ENCODE measurements around the gene MAPKAP1.
"Not testable (repeated sequence)": the region's sequence is repeated elsewhere in the genome, so short reads cannot be mapped to it uniquely, and the experiment has no call there.

MAPKAP1 gene

DNA sequence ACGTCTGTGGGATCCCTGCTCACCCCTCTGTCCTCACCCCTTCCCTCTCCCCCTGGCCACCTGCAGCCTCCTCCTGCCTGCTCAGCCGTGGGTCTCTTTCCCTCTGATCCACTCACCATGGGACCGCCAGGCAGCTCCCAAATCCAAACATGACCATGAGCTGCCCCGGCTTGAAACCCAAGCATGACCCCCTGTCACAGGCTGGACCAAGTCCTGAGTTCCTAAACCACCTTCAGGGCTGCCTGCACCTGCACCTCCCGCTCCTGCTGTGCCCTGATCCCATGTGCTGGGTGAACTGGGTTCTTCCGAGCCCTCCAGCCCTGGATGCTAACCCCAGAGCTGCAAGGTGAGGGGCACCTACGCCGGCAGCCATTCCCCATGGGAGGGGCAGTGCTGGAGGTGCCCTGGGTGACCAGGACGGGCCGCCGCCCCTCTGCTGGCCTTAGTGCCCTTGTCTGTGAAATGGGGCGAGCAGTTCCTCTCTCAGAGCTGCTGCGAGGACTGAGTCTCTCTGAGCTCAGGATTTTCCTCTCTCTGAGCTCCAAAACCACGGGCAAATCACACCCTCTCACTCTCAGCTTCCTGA is 295.7 kb downstream of the MAPKAP1 start:
- DNase-seq (ENCODE audit: low read depth): no peak

DNA sequence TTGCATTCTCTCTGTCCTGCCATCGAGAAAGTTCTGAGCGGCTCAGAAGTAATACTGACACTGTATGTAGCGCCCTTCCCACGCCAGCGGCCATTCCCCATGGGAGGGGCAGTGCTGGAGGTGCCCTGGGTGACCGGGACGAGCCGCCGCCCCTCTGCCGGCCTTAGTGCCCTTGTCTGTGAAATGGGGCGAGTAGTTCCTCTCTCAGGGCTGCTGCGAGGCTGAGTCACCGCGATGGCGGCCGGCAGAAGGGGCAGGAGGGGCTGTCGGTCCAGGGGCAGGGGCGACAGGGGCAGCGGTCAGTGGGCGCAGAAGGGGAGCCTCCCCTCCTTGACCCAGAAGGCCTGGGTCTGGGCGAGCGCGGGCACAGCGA is 296.5 kb downstream of the MAPKAP1 start:
- no peak for DNase-seq (ENCODE audit: low read depth)

DNA sequence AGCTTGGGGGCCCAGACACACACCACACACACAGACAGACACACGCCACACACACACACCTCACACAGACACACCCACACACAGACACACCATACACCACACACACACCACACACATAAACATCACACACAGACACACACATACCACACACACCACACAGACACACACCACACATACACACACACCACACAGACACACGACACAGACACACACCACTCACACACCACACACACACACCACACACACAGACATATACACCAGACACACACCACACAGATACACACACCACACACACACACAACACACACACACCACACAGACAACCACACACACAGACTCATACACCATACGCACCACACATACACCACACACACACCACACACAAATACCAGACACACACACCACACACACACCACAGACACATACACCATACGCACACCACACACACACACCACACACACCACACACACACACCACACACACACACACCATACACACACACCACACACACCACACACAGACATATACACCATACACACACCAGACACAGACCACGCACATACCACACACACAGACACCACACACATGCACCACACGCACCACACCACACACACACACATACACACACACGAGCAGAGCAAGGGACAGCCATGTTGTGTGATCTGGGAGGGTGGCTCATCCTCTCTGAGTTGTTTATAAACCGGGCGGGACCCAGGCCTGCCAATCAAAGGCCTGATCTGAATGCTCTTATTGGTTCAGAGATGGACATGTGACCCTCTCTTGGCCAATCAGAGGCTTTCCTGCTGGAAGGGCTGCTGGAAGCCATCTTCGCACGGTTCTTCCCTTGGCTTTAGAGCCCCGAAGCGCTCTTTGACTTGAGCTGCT is 297.1 kb downstream of the MAPKAP1 start:
- DNase-seq (ENCODE audit: low read depth): no peak

DNA sequence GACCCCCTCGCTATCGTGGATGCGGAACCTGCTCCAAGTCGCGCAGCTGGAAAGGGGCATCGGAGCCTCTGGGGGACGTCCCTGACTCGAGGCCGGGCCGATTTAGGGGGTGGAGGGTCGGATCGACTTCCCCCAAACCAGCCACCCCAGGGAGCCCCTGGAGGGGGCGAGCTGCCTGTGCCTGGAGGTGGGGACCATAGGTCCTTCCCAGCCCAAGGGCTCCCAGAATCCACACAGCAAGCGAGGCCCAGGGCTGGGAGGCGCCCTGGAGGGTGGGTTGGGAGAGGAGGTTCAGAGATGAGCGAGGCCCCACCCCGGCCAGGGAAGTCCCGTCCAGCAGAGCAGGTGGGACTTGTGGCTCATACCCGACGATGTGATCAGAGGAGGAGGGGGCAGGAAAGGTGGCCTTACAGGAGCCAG is 297.8 kb downstream of the MAPKAP1 start:
- DNase-seq (ENCODE audit: low read depth): no peak

DNA sequence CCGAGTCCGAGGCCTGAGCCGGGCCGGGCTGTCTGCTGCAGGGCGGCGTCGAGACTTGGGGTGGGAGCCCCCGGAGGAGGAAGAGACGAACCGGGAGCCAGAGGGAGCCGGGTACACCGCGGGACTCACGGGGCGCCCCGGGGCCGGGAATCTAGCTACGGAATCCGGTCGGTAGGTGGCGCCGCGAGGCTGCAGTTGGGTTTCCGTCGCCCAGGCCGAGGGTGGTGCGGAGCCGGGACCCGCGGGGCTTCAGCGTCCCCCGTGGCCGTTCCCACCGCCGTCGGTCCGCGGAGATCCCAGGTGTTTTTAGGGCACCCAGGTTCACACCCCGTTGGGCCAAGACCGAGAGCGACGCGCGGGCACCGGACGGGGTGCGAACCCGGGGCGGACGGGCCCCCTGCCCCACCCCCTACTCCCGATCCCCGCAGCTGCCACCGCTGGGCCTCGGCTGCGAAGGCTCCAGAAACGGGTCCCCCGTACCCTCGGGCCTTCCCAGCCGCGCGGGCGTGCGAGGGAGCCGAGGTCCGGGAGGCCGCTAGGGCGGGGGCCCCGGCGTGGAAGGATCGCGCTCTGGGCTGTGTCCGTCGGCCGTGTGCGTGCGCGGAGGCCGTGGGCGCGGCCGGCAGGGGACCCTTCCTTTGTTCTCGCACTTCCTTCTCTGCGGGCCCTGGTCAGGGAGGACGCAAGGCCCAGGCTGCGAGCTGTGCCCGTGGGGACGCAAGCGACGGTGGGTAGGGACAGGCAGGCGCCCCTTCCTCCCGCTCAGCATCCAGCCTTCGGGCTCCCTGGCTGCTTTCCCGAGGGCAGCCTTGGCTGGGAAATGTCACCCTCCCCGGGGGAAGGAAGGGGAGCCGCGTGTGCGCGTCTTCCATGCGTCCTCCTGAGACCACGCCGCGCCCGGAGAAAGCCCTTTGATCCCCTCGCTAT is 298.8 kb downstream of the MAPKAP1 start:
- DNase-seq (ENCODE audit: low read depth): peak; percentile 68

DNA sequence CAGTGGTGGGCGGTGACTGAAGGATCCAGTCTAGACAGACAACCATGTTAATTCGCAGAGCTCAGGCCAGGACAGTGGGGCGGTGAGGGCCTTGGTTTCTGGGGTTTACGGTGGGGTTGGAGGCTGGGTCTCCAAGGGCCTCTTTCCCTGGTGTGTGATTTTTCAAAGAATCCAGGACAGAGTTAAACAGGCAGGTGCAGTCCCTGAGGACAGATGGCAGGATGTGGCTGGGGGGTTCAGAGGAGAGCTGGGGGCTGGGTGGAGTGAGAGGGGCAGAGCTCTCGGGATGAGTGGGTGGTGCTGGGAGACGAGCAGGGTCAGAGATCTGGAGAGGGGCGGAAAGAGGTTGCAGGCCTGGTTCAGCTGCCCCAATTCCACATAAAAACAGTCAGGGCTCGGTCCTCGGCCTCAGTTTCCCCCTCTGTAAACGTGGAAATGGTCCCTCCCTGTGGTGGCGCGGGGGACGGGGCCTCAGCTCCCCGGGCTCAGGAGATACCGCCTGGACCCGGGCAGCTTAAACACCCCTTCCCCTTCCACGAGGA is 299.5 kb downstream of the MAPKAP1 start:
- no peak for DNase-seq (ENCODE audit: low read depth)

DNA sequence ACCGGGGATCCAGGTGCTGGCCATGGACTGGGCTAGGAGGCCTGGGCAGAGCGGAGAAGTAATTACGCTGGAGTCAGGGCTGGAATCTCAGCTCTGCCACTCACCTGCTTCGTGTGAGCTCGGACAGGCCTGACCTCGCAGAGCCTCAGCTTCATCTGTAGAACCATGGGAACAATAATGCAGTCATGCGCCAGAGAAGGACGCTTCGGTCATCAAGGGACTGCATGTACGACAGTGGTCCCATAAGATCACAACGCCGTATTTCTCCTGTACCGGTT is 300.3 kb downstream of the MAPKAP1 start:
- DNase-seq (ENCODE audit: low read depth): no peak

DNA sequence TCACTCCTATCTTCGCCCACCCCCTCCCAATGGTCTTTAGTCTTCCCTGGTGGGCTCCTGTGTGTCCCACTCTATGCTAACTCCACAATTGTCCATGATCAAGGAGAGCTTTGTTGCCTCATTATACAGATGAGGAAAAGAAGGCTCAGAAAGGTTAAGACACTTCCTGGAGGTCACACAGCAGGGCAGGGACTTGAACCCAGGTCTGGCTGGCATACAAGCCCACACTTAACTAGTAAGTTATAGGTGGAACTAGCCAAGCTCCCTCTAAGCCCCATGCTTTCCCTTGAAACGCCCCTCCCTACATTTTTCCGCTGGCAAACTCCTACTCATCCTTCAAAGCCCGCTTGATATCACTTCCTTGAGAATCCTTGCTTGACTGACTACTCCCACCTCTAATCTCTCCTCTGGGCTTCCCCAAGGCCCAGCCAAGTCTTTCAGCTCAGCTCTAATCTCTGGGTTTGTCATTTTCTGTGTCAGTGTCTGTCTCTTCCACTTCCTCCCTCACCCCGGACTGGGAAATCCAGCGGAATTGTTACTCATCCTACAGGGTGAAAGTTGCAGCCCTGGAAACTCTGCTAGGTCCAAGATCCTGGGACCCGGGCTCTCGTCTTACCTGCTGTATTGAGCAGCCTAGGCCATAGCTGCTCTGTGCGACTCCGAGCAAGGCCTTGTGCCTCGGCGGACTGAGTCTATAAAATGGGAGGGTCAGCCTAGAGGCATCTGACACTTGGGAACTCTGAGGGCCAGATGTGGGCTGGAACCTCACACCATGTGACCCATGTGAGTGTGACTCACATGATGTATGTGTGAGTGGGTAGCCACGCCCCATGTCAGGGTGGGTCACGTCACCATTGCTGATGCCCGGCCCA is 300.8 kb downstream of the MAPKAP1 start:
- DNase-seq (ENCODE audit: low read depth): no peak

DNA sequence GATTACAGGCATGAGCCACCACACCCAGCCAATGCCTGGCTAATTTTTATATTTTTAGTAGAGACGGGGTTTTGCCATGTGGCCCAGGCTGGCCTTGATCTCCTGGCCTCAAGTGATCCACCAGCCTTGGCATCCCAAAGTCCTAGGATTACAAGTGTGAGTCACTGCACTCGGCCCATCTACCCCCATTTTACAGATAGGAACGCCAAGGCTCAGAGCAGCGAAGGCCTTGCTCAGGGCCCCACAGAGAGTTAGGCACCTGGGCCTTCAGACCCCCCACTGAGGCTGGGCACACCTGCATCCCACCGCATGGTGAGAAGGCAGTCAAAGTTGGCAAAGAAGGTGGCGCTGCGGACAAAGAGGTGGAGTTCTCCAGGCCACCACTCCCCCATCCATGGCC is 302.3 kb downstream of the MAPKAP1 start:
- DNase-seq (ENCODE audit: low read depth): no peak

DNA sequence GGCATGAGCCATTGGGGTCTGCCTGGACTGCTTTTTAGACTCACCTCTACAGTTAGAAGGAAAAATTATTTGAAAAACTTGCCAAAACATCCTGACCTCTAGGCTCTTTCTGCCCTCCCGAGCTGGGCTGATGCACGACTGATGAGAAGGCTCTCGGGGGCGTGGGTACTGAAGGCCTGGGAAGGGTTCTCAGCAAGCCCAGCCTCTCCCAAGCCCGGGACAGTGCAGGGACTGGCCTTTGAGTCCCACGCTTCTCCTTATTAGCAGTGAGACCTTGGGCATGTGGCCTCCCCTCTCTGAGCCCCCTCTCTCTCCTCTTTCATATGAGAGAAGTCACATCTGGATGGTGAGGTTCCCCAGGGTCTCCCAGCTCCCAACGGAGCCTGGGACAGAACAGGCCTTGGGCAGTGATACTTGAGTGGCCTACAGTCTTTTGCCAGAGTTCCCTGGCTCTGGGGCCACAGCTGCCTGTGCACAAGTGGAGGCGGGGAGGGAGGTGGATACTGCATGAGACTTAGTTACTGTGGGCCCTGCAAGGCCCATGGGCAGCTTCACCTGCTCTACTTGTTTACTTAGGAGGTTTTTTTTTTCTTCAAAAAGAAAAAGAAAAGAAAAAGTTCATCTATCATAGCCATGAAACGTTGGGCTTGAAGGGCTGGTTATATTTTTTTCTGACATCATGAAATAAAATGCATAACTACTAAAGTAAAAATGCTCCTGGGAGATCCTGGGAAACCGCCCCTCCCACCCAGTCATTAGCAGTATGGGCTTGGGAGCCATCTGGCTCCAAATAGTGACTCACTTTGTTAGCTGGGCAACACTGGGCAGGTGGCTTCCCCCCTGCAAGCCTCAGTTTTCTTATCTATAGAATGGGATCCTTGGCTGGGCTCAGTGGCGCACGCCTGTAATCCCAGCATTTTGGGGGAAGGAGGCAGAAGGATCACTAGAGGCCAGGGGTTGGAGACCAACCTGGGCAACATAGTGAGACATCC is 306.0 kb downstream of the MAPKAP1 start:
- DNase-seq (ENCODE audit: low read depth): no peak

DNA sequence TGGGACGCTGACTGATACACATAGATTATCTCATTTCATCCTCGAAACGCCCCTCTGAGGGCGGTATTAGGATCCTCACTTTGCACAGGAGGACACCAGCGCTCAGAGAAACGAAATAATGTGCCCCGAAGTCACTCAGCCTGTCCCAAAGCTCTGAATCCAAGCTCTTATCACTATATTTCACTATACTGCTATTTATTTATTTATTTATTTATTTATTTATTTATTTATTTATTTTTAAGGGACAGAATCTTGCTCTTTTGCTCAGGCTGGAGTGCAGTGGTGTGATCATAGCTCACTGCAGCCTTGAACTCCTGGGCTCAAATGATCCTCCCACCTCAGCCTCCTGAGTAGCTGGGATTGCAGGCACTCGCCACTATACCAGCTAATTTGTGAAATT is 306.8 kb downstream of the MAPKAP1 start:
- not testable (repeated sequence) for DNase-seq (ENCODE audit: low read depth)

DNA sequence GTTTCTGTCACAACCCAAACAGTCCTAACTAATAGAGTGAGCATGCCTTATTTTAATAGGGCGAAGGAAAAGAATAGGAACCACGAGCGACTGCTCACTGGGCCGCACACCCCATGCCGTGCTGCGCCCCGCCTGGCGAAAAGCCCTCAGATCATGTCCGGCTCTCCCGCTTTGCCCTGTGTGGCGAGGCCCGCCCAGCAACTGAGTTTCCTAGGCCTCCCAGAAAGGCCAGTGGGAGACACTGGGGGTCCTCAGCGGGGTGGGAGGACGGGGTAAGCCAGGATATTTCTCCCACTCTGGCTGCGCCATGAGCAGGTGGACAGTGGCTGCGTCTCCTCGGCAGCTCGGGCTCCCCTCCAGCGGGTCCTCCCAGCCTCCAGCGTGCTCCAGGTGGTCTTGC is 307.3 kb downstream of the MAPKAP1 start:
- no peak for DNase-seq (ENCODE audit: low read depth)

DNA sequence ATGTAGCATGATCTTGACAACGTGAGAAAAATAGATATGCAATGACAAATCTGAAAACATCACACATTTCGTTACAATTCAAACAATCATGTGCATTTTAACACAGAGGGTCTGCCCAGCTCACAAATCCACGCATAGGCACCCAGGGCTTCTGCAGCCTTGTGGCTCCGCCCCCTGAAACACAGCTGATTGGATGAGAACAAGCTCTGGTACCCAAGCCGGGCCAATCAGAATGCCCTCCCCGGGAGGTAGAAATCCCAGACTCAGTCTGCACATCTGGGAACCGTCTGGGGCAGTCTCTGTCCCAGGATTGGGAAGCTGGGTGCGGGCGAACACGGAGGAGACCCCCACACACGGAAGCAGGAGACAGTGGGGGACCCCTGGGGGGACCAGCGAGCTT is 307.8 kb downstream of the MAPKAP1 start:
- DNase-seq (ENCODE audit: low read depth): no peak

DNA sequence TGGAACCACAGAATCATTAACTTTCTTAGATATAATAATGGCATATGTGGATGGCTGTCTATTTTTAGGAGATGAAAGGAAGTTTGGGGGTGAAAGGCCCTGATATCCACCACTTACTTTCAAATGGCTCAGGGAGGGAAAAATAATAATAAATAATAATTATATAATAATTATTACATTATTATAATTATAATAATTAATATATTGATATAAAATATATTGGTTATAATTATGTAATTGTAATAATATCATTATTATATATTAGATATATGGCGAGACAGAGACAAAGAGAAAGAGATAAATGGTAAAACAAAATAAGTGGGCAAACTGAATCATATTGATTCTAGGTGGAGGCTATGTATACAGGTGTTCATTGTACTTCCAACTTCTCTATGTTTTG is 308.8 kb downstream of the MAPKAP1 start:
- no peak for DNase-seq (ENCODE audit: low read depth)

DNA sequence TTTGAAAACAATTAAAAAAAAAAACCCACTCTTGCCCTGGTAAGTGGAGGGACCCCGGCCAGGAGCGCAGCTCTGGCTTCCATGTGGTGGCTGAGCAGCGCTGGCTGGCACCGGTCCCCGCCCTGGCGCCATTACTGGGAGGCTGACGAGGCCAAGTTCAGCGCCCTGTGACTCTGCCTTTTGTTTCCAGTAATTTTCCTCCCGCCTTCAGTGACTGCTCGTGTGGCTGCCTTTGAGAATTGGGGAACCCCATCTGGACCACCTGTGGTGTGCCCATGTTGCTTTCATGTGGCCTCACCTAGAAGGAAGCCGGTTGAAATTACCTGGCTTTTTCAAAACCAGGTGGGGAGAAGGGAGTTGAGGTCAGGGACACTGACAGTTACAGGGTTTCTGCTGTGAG is 309.3 kb downstream of the MAPKAP1 start:
- no peak for DNase-seq (ENCODE audit: low read depth)

DNA sequence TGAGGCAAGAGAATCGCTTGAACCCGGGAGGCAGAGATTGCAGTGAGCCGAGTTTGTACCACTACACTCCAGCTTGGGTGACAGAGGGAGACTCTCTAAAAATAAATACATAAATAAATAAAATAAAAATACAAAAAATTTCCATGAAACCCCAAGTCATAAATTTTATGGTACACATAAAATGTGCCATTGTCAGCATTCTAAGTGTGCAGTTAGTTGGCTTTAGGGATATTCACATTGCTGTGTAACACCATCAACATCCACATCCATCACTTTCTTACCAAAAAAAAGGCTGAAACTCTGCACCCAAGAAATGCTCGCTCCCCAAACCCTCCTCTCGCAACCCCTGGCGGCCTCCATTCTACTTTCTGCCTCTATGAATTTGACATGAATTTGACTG is 310.2 kb downstream of the MAPKAP1 start:
- DNase-seq (ENCODE audit: low read depth): no peak

DNA sequence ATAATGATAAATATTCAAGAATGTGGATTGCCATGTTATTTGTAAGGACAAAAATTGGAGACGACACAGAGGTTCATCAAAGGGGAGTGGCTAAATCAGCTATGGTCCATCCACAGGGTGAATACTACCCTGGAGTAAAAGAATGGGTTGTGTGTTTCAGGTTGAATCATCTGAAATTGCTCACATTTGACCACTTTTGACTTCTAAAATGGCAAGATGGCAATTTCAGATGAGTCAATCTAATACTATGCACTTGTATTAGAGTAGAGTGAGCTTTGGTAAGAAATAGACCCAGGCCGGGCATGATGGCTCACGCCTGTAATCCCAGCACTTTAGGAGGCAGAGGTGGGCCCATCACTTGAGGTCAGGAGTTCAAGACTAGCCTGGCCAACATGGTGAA is 313.6 kb downstream of the MAPKAP1 start:
- no peak for DNase-seq (ENCODE audit: low read depth)

DNA sequence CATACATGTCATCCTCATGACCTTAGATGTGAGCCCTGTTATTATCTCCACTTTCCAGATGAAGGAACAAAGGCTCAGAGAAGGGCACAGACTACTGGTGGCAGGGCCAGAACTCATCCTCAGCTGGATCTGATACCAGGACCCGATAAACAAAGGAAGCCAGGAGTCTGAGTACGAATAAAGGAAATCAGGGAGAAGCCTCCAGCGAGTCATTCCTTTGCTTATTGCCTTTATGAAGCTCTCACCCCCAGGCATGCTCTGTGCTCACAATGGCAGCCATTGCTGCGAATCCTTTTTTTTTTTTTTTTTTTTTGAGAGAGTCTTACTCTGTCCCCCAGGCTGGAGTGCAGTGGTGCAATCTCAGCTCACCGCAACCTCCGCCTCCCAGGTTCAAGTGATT is 315.3 kb downstream of the MAPKAP1 start:
- no peak for DNase-seq (ENCODE audit: low read depth)

DNA sequence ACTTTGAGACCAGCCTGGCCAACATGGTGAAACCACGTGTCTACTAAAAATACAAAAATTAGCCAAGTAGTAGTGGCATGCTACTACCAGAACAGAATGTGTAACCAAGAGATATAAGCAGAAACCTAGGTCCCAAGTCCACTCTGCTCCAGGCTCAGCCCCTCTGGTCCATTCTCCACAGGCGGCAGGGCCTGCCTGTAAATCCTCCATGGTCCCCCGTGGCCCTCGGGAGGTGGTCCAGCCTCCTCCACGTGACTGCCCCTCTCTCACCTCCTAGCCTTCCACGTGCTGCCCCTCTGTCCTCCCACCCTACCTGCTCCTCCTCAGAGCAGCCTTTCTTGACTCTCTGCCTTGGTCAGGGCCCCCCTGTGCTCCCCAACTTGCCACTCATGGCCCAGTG is 318.0 kb downstream of the MAPKAP1 start:
- DNase-seq (ENCODE audit: low read depth): no peak

DNA sequence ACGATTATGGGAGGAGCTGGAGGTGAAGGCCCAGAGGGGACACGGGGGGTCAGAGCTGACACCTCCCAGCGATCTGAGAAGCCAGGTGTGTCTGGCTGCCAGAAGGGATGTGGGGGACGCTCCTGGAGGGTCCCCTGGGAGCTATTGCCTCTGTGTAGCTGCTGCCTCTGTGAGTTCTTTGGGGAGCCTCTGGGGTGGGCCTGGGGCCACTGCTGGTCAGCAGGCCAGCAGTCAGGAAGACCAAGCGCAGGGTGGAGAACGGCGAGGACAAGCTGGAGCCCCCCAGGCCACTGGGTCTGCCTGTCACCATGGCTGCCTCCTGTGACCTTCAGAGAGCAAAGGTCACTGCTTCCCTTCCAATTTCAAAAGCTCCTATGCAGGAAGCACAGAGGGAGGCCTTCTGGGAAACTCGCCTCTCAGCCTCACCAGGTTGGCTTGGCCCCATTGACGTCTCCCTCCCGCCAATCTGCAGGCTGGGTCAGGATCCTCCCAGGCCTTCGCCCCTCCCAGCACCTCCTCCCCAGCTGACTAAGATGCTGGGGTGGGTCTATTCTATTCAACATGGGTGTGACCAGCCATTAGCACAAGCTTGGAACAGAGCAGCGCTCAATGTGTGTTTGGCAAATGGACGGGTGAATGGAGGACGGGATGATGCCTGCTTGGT is 319.0 kb downstream of the MAPKAP1 start:
- DNase-seq (ENCODE audit: low read depth): no peak

Measured in stimulated activated CD8-positive, alpha-beta memory T cell treated with anti-CD3 and anti-CD28 coated beads, Interleukin-4, amount 100 ng/mL, for 24 hours (primary cell).